CD4-positive, alpha-beta T cell (primary cell): Measurements from ENCODE around the gene KCNN3. TPM values are rescaled to one million over a fixed set of nuclear protein-coding genes. Genes with fewer than 3 reads are reported as not detected.

ENCODE experiments used
- ATAC-seq: fragments of 200-7000 bp; cut with Tn5 transposase; one replicate; pipeline ENCODE4 v1.10.0; 2022; ENCODE audit warnings: mild to moderate bottlenecking; ENCODE audit not compliant: poor library complexity
- CTCF ChIA-PET: fragments of 350-600 bp; sonication (Branson Sonifier 250); formaldehyde crosslinking; loops from one replicate; lab custom pipeline; 2021; ENCODE audit warnings: antibody characterized with exemption, inconsistent platforms; lab: Charles Lee
- POLR2A ChIA-PET: fragments of 350-600 bp; sonication (Branson Sonifier 250); formaldehyde crosslinking; loops from one replicate; lab custom pipeline; 2021; ENCODE audit warnings: antibody characterized with exemption, inconsistent platforms; lab: Charles Lee
- DNase-seq, 14 experiments: peaks; one replicate each; pipeline ENCODE4 v3.0.0-alpha.2; 2013 to 2020; ENCODE audit warnings: mixed read lengths in 2 of 14
- H3K27ac ChIP-seq, 2 donors: one replicate each; pipeline versions ENCODE4 v1.5.1 to v1.7.0; 2013; ENCODE audit warnings: low read length in 2 of 2, low read depth in 1 of 2, mild to moderate bottlenecking in 1 of 2
- H3K27me3 ChIP-seq, 2 experiments: 1 replicate in 1 of 2; 2 replicates in 1 of 2; pipeline versions ENCODE4 v1.6.1 to v1.7.0; 2013; ENCODE audit warnings: low read length in 2 of 2, control low read depth in 1 of 2, mild to moderate bottlenecking in 1 of 2, moderate library complexity in 1 of 2; ENCODE audit not compliant: insufficient read depth in 2 of 2, control insufficient read depth in 1 of 2
- H3K36me3 ChIP-seq: one replicate; pipeline ENCODE4 v1.6.1; 2013; ENCODE audit warnings: low read length, control low read depth; ENCODE audit not compliant: insufficient read depth
- H3K4me1 ChIP-seq: one replicate; pipeline ENCODE4 v1.6.1; 2013; ENCODE audit warnings: low read length, control low read depth; ENCODE audit not compliant: insufficient read depth
- H3K4me3 ChIP-seq: one replicate; pipeline ENCODE4 v1.5.1; 2013; ENCODE audit warnings: mild to moderate bottlenecking, low read length, moderate library complexity
- H3K9me3 ChIP-seq, 2 experiments: 1 replicate in 1 of 2; 2 replicates in 1 of 2; pipeline versions ENCODE4 v1.6.1 to v1.7.0; 2013; ENCODE audit warnings: low read length in 2 of 2, mild to moderate bottlenecking in 2 of 2, control low read depth in 1 of 2, moderate library complexity in 1 of 2; ENCODE audit not compliant: control insufficient read depth in 1 of 2, insufficient read depth in 1 of 2
- H3K27ac Mint-ChIP-seq: one replicate; pipeline ENCODE4 v1.8.0; 2020; ENCODE audit warnings: mixed read lengths
- H3K27me3 Mint-ChIP-seq: one replicate; pipeline ENCODE4 v1.8.0; 2021; ENCODE audit warnings: mixed read lengths
- H3K36me3 Mint-ChIP-seq: one replicate; pipeline ENCODE4 v1.8.0; 2021; ENCODE audit warnings: low read depth, mixed read lengths
- H3K4me1 Mint-ChIP-seq: one replicate; pipeline ENCODE4 v1.8.0; 2021; ENCODE audit warnings: low read depth, mixed read lengths
- H3K4me3 Mint-ChIP-seq: one replicate; pipeline ENCODE4 v1.8.0; 2020; ENCODE audit warnings: mild to moderate bottlenecking, mixed read lengths
- H3K9me3 Mint-ChIP-seq: one replicate; pipeline ENCODE4 v1.8.0; 2020; ENCODE audit warnings: mixed read lengths
- CTCF ChIP-seq: fragments of 200-600 bp; IDR thresholded peaks from one replicate; pipeline ENCODE4 v1.8.0; 2022; ENCODE audit warnings: antibody characterized with exemption, mild to moderate bottlenecking
- intact Hi-C, 2 experiments: fragments of 100-400 bp; cut with DNase I in 1 of 2; cut with micrococcal nuclease in 1 of 2; formaldehyde crosslinking; loops; one replicate each; pipeline versions ENCODE4 v1.15.1 to v1.9.0; 2023 to 2025; cut with DNase I, micrococcal nuclease
- total RNA-seq, 174 experiments: library from RNA in 2 of 174; stranded (reverse) in 2 of 174; gene quantifications; one replicate each; pipeline ENCODE4 v1.2.3 and lab custom pipeline; 2021 to 2026

Gene KCNN3
- total RNA-seq, 2 experiments from 2014 or later: not detected

GRCh38 chr1:154847891-154848290 is 22.2 kb downstream of the KCNN3 start:
- no peak overlapping the region for H3K4me3 ChIP-seq
- no peak for ATAC-seq
- Mint-ChIP-seq H3K4me1 (no peaks in the 10 kb centered on the region), H3K4me3 (no peak overlapping the region), H3K27ac (no peak overlapping the region), H3K36me3 (no peaks in the 10 kb centered on the region), H3K9me3 (no peaks in the 10 kb centered on the region), H3K27me3 (no peaks in the 10 kb centered on the region)
- intact Hi-C loops: no loop called here
- no peak for TF ChIP-seq CTCF
- no peaks in the 10 kb centered on the region for H3K4me1 ChIP-seq
- H3K9me3 ChIP-seq: no peaks in the 10 kb centered on the region
- H3K36me3 ChIP-seq: no peaks in the 10 kb centered on the region
- no peaks in the 10 kb centered on the region for H3K27me3 ChIP-seq
- no peak for DNase-seq
- H3K27ac ChIP-seq: no peak overlapping the region
- POLR2A ChIA-PET: no interaction called here
- CTCF ChIA-PET: no interaction called here

GRCh38 chr1:154846565-154847442 is 23.3 kb downstream of the KCNN3 start:
- H3K27me3 ChIP-seq: no peaks in the 10 kb centered on the region
- H3K36me3 ChIP-seq: no peaks in the 10 kb centered on the region
- no peak for TF ChIP-seq CTCF
- H3K4me1 Mint-ChIP-seq: no peaks in the 10 kb centered on the region
- no peak for ATAC-seq
- no peak overlapping the region for H3K4me3 Mint-ChIP-seq
- CTCF ChIA-PET: no interaction called here
- no peaks in the 10 kb centered on the region for H3K9me3 Mint-ChIP-seq
- H3K9me3 ChIP-seq: no peaks in the 10 kb centered on the region
- intact Hi-C loops: no loop called here
- no peaks in the 10 kb centered on the region for H3K4me1 ChIP-seq
- no peak for DNase-seq
- no peak overlapping the region for H3K4me3 ChIP-seq
- POLR2A ChIA-PET: no interaction called here
- H3K36me3 Mint-ChIP-seq: no peaks in the 10 kb centered on the region
- H3K27ac Mint-ChIP-seq: no peak overlapping the region
- no peaks in the 10 kb centered on the region for H3K27me3 Mint-ChIP-seq
- H3K27ac ChIP-seq: no peak overlapping the region

GRCh38 chr1:154845879-154846278 is 24.2 kb downstream of the KCNN3 start:
- Mint-ChIP-seq H3K4me1 (no peaks in the 10 kb centered on the region), H3K9me3 (no peaks in the 10 kb centered on the region), H3K36me3 (no peaks in the 10 kb centered on the region), H3K27me3 (no peaks in the 10 kb centered on the region), H3K4me3 (no peak overlapping the region), H3K27ac (no peak overlapping the region)
- Histone ChIP-seq H3K36me3 (no peaks in the 10 kb centered on the region), H3K9me3 (no peaks in the 10 kb centered on the region), H3K4me1 (no peaks in the 10 kb centered on the region), H3K27me3 (no peaks in the 10 kb centered on the region), H3K4me3 (no peak overlapping the region), H3K27ac (no peak overlapping the region)
- POLR2A ChIA-PET: no interaction called here
- intact Hi-C loops: no loop called here
- DNase-seq (no peak), ATAC-seq (no peak)
- CTCF ChIA-PET: no interaction called here
- TF ChIP-seq CTCF: no peak
